HG02852 (cell line): ENCODE data around the gene SOX6.
"Not testable (repeated sequence)": the region's sequence is repeated elsewhere in the genome, so short reads cannot be mapped to it uniquely, and the experiment has no call there.

Experiments
- ATAC-seq: cut with Tn5 transposase; IDR thresholded peaks from one replicate; pipeline ENCODE4 v1.9.1; 2021; ENCODE audit warnings: mild to moderate bottlenecking, moderate library complexity; ENCODE audit not compliant: unreplicated experiment

Gene SOX6

DNA sequence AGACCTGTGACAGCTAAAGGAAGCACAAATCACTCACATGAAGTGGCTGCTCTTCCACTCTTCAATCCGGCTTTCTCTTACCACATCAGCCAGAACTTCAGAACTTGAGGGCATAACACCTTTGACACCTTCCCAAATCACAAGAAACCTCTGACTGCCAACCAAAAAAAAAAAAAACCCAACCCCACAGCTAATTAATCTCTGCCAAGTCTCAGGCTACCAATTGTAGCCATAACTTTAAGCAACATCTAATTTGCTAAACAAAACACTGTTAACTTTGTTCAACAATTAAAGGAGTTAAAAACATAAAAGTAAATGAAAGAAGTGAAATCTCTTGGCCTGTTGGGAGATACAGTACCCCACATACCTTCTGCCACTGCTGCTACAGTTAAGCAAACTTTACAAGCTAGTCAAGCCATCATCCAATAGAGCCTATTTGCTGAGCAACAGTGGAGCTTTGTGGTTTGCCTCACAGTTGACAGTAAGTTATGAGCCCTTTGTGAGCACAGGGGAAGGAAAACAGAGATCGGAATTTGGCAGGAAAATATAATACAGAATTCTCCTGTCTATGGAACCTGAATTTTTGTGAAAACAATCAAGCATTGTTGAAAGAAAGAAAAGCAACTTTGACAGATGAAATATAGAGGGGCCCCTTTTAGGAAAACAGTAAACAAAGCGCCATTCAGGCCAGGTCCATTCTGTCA lies at the start of gene SOX6:
Gene SOX6 (minus strand): TSS at position 490 of the 704 bp plus-strand sequence. CDS start 15,298 bp downstream, outside the sequence.
- ATAC-seq: no peak

GRCh38 chr11:16404781-16405285 lies 48.5 kb upstream of the SOX6 start:
- ATAC-seq: no peak

- ATAC-seq: no peak
Observed at GRCh38 chr11:16403851-16404250, 47.5 kb upstream of the SOX6 start.

- no peak for ATAC-seq
Observed at GRCh38 chr11:16403448-16403803, 47.1 kb upstream of the SOX6 start.

DNA sequence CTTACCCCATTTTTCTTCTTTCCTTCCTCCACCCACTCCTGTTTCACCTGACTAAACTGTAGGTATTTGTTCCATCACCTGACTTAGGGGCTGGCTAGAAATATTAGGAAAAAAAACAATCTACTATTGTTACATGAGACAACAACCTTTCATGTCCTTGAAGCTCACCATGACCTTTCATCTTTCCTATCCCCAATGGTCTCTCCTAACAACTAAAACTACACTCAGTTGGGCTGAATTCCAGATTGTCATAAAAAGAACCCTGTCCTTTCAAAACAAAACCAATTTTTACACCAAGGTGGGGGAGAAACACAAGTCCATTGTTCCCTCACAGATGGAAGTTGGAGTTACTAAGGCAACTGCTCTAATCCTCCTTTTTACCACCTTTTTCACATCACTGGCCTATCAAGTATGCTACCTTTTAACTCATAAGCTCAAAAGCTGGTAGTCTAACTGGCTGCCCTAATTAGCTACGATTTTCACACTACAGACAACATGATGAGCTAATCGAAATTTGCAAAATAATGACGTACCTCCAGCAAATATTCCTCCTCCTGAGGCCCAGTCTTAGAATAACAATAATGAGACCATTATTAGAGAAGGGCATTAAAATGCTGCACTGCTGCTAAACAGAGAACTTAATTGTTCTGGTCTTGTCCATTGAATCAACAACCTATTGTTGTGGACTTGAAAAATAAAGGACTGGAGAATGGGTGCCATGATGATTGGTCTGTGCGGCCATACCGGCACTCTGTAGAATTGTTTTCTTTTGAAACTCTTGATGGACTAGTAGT lies 46.5 kb upstream of the SOX6 start:
- ATAC-seq: no peak

GRCh38 chr11:16397390-16397789 lies 41.0 kb upstream of the SOX6 start:
- no peak for ATAC-seq

DNA sequence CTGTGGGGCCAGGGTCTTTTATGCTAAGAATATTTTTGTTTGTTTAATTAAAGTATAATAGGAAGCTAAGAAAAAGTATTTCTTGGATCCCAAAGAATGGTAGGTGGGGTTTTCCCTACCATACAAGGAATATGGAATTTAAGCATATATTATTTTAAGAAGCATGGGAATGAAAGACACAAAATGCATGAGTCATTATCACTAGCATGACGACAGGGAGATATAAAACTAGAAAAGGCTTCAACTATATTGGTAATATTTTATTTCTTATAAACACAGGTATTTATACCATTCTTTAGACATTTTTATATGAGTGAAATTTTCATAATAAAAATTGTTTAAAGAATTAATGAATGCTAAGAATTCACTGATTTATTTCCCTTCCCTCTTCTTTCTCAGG lies 39.3 kb upstream of the SOX6 start:
- no peak for ATAC-seq

DNA sequence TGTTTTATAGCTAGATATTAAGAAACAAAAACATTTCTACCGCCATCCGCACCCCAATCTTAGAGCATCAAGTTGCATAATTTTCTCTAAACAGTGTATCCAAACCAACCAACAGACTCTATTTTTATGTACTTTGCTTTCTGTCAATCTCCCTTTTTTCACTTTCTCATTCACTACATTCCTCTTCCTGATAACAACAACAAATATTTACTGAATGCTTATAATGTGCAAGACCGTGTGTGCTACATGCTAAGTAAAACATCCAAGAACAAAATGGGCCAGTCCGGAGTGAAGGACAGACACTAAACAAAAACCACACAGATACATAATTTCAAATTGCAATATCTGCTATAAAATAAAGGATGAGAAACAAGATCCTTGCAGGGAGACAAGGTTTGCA lies 38.6 kb upstream of the SOX6 start:
- no peak for ATAC-seq

- ATAC-seq: no peak
Observed at GRCh38 chr11:16393340-16393739, 37.0 kb upstream of the SOX6 start.

- no peak for ATAC-seq
Observed at GRCh38 chr11:16392616-16393015, 36.3 kb upstream of the SOX6 start.

DNA sequence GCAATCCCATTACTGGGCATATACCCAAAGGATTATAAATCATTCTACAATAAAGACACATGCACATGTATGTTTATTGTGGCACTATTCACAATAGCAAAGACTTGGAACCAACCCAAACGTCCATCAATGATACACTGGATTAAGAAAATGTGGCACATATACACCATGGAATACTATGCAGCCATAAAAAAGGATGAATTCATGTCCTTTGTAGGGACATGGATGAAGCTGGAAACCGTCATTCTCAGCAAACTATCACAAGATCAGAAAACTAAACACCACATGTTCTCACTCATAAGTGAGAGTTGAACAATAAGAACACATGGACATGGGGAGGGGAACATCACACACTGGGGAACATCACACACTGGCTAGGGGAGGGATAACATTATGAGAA lies 34.5 kb upstream of the SOX6 start:
- ATAC-seq: not testable (repeated sequence)

DNA sequence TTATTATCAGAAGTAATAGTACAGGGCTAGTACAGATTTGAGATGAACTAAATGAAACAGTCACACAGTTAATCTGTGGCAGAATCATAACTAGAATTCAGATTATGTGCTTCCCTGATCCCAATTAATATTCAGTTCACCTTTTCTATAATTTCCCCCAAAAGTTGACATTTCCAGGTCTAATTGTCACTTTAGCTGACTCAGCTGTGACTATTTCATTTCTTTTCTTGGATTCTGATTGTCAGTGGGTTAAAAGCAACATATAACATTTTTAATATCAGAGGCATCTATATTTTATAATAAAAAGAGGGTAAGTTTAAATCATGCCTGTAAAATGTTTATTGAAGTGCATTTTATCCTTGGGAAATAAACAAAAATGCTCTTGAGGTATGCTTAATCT lies 28.8 kb upstream of the SOX6 start:
- ATAC-seq: no peak

- no peak for ATAC-seq
Observed at GRCh38 chr11:16382638-16383380, 26.5 kb upstream of the SOX6 start.

DNA sequence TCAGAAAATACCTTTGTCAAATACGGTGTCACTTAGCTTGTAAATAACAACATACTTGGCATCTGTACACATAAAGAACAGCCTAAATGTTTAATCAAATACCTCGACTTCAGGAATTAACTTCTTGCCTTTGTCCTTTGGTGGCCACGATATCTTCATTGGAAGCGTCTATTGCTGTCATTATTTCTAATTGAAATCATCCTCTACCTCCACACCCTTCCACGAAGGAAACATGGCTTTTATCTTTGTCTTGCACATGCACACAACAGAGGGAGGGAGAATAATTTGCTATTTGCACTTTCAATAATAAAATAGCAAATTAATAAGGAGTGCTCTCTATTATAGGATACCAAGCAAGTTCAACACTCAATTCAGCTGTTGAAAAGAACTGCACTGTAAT lies 25.8 kb upstream of the SOX6 start:
- no peak for ATAC-seq

DNA sequence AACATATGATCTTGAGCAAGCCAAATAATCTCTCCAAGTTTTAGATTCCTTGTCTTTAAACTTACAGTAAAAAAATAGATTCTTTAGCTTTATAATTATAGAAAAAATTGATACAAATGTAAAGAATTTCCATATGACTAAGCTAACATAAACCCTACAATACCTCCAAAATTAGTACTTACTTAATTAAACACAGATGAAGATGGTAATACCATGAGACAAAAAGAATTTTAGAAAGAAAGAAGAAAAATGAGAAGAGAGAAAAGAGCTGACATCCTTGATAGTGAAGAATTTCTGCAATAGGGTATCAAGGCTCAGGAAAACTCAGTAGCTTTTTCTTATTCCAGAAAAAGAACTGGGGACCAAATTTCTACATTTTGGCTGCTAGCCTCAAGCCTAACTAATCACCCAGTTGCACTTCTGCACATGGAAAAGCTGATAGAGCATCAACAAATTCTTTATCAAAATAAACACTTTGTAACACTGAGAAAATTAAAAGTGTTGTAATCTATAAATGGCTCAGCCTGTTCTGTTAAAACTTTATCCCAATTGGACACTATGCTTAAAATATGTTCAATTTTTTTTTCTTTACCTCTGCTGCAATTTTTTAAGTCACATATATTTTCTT lies 24.7 kb upstream of the SOX6 start:
- no peak for ATAC-seq

GRCh38 chr11:16378906-16379305 lies 22.6 kb upstream of the SOX6 start:
- no peak for ATAC-seq

GRCh38 chr11:16377746-16378145 lies 21.4 kb upstream of the SOX6 start:
- no peak for ATAC-seq

DNA sequence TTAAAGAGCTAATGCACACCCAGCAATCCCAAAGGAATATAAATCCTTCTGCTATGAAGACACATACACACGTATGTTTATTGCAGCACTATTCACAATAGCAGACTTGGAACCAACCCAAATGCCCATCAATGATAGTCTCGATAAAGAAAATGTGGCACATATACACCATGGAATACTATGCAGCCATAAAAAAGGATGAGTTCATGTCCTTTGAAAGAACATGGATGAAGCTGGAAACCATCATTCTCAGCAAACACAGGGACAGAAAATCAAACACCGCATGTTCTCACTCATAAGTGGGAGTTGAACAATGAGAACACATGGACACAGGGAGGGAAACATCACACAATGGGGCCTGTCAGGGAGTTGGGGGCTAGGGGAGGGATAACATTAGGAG lies 19.3 kb upstream of the SOX6 start:
- ATAC-seq: not testable (repeated sequence)

GRCh38 chr11:16373768-16374167 lies 17.4 kb upstream of the SOX6 start:
- ATAC-seq: no peak

DNA sequence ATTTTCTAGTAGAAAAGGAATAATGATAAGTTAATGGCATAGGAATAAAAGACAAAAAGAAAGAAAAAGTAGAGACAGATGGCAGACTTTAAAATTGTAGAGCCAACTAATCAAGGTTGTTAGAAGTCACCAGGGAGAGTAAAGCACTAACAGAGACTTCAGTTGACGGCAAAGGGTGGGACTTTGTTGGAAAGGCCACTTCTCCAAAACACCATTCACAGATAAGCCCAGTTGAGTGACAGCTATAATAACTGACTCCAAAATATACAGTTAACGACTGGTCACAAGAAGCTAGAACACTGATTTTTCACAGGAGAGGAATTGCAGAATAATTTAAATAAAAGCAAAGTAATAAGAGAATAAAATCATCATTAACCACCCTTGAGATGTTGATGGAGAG lies 16.0 kb upstream of the SOX6 start:
- no peak for ATAC-seq

- ATAC-seq: no peak
Observed at GRCh38 chr11:16367252-16367651, 10.9 kb upstream of the SOX6 start.
